Femur (tissue), 1 donor: Measurements from ENCODE around the gene NPEPL1.

Experiments used
- DNase-seq: peaks from one replicate; pipeline ENCODE4 v3.0.0-alpha.2; 2017

NPEPL1 gene

GRCh38 chr20:58702161-58702510 is 9.5 kb downstream of the NPEPL1 start:
- DNase-seq, result no peak

DNA sequence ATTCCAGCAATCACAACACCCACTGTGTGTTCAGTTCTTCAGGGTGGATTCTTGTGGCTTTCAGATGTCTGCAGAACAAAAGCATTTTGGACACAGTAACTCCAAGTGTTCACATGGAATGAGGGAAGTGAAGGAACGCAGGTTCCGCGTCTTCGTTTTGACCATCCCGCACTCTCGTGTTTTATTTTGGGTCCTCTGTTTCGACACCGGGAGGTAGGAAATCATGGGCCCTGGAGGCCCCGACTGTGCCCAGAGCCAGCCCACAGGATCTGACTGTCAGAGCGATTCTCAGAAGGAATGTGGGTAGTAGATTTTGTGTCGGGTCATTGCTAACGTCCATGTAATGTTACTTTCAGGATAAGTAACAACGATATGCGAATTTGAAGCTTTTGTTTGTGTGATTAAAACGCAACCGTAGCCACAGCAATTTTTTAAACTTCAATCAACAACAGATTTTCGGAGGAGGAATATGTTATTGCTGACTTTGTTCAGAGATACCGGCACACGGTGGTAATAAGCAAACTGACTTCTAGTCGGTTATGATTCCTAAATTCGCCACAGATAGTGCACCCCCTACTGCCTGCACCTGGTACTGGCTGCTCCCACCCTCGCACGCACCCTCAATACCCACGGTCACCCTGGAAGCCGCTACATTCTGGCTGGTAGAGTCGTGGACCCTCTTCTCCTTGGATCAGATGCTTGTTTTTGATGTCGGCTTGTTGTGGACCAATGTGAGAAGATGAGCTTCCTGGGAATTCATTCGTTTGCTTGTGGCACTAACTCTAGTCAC is 10.5 kb downstream of the NPEPL1 start:
- no peak for DNase-seq

DNA sequence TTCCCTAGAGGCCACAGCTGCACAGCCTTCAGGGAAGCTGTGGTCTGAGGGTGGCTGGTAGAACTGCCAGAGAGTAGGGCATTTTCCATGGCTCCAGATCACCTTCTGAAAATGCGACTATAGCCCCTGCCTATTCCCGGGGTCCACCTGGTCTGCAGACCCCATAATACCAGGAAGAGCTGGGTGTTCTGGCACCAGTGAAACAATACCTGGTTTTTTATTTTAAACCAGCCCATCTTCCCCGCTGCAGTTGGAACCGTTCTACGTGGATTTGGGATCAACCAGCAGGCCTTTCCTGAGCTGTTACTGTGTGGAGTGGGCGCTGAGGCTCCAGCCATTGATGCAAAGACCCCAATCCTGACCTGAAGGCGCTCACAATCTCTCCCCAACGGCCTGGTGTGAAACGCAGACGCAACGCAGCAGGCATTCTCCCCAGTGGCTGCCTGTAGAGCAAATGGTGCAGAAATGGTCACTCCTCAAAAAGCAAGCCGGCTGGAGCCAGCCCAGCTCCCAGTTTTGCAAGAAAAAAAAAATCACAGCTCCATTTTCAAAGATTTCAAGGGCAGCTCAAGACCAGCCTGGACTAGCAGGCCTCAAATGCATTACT is 11.3 kb downstream of the NPEPL1 start:
- no peak for DNase-seq

DNA sequence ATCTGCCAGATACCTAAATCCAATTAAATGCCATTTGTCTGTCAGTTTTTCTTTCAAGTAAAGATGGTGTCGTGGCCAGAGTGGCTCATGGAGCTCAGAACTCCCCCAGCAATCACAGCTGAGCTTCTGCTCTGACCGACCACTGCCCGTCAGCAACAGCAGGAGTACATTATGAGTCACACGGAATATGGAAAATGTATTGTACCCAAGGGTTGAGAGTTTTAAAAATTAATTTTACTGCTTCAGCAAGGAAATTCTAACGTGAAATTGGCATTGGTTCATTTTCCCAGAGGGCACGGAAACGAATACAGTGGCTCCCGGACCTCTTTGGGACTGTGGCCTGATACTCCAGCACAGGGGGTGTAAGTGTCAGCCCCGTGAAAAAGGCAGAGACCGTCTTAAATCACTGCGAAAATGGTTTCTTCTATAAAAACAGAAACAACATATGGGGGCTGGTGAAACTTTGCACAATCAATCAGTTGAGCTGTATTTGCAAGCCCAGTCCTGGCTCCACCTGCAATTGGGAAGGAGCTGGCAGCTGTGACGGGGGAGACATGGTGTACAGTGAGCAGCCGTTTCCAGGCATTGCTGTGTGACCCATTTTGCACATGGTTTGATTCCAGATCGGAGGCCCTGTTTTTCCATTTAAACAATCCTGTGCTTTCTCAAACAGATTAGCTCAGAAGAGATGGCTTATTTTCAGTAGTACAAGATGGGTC is 12.8 kb downstream of the NPEPL1 start:
- peak; percentile 92 for DNase-seq

- peak; percentile 19 for DNase-seq
Observed at GRCh38 chr20:58706150-58706892, 13.7 kb downstream of the NPEPL1 start.

- DNase-seq, result peak; percentile 20
Observed at GRCh38 chr20:58706975-58707681, 14.5 kb downstream of the NPEPL1 start.

GRCh38 chr20:58707770-58708169 is 15.2 kb downstream of the NPEPL1 start:
- no peak for DNase-seq

GRCh38 chr20:58708246-58708931 is 15.8 kb downstream of the NPEPL1 start:
- peak; percentile 52 for DNase-seq

- DNase-seq, result peak; percentile 30
Observed at GRCh38 chr20:58709013-58709702, 16.6 kb downstream of the NPEPL1 start.

GRCh38 chr20:58709703-58710039 is 17.1 kb downstream of the NPEPL1 start:
- no peak for DNase-seq

GRCh38 chr20:58710481-58711265 is 18.1 kb downstream of the NPEPL1 start:
- peak; percentile 19 for DNase-seq

- DNase-seq, result no peak
Observed at GRCh38 chr20:58711266-58712051, 18.9 kb downstream of the NPEPL1 start.

- peak; percentile 15 for DNase-seq
Observed at GRCh38 chr20:58712151-58712791, 19.7 kb downstream of the NPEPL1 start.

DNA sequence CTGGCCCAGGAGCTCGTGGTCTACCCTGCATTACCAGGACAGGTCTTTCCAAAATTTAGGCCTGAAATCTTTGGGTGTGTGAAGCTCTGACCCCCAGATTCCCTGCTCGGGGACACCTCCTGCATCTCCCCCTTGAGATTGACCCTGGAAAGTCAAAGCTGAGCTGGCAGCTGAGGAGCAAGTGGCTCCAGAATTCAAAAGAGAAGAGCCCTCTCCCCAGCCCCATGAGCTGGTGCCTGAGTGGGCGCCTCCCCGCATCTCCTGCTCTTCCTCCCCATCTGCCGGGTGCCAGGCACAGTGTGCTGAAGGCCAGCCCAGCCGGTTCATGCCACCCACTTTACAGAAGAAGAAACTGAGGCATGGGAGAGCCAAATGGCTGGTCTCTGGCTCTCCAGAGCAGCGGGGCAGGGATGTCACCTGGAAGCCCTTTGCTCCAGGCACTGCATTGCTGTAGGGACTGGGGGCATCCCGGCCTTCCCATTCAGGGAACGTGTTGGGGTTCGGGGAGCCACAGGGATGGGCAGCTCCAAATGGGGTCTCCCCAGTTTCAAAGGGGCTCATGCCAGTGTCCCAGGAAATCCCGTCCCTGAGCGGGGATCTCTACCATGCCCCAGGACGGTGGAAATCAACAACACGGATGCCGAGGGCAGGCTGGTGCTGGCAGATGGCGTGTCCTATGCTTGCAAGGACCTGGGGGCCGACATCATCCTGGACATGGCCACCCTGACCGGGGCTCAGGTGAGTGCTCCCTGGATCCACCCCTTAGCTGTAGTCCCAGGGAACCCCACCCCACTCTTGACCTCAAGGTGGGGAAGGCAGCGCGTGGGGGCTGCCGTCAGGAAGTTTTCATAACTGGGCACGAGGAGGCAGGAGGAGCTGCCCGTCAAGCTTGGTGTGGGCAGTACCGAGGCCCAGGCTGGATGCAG is 20.5 kb downstream of the NPEPL1 start:
- peak; percentile 13 for DNase-seq

DNA sequence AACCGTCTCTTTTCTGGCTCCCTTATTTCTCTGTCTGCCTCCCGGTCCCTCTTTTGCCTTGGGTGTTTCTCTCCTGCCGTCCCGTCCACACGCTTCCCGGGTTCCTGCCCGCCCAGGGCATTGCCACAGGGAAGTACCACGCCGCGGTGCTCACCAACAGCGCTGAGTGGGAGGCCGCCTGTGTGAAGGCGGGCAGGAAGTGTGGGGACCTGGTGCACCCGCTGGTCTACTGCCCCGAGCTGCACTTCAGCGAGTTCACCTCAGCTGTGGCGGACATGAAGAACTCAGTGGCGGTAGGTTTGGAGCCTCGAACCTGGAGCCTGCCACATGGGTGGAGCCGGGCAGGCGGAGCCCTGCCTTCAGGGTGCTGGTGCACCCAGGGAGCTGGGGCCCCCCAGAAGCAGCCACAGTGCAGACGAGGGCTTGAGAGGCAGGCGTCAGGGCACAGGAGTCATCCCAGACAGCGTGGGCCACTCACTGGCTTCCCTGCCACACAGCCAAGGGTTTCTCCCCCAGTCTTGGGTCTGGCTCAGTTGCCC is 21.3 kb downstream of the NPEPL1 start:
- peak; percentile 17 for DNase-seq

DNA sequence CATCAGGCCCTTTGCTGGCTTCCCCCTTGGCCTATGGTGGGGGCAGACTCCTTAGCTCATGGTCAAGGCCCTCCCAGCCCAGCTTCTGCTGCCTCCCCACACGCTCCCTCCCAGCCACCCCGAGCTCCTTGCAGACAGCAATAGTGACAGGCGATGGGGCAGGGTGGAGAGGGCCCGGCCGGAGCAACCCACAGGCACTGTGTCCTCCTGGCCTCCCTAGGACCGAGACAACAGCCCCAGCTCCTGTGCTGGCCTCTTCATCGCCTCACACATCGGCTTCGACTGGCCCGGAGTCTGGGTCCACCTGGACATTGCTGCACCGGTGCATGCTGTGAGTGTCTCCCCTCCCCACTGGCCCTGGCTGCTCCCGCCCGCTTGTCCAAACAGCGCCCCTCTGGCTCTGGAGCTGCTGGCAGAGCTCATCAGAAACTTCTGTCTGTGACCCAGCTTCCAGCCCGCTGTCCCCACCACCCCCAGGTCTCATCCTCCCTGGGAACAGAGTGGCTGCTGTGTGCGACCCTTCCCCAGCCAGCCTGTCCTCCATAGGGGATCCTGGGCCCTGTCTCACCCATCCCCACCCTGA is 21.8 kb downstream of the NPEPL1 start:
- peak; percentile 17 for DNase-seq

- DNase-seq, result peak; percentile 16
Observed at GRCh38 chr20:58714923-58715351, 22.3 kb downstream of the NPEPL1 start.
